ENCODE measurements around the gene IGFN1.

The IGFN1 gene

GRCh38 chr1:201241736-201242135 lies 51.1 kb downstream of the IGFN1 start:
- no peak for DNase-seq (ENCODE audit: low read depth)

GRCh38 chr1:201245082-201245481 lies 54.5 kb downstream of the IGFN1 start:
- DNase-seq (ENCODE audit: low read depth): no peak
- no peak for TF ChIP-seq CTCF (conservative IDR thresholded peaks at IDR 0.05; ENCODE audit: low read length)
- H3K4me3 ChIP-seq (ENCODE audit: low read length): no peak overlapping the region

More at GRCh38 chr1:201241736-201242135, 51.1 kb downstream of the IGFN1 start:
- no peak for TF ChIP-seq CTCF (conservative IDR thresholded peaks at IDR 0.05; ENCODE audit: low read length)
- no peak overlapping the region for H3K4me3 ChIP-seq (ENCODE audit: low read length)

- H3K4me3 ChIP-seq (ENCODE audit: low read length): no peak overlapping the region
- no peak for TF ChIP-seq CTCF (conservative IDR thresholded peaks at IDR 0.05; ENCODE audit: low read length)
- DNase-seq (ENCODE audit: low read depth): no peak
Observed at GRCh38 chr1:201248721-201249559, 58.3 kb downstream of the IGFN1 start.

- no peak overlapping the region for H3K4me3 ChIP-seq (ENCODE audit: low read length)
- DNase-seq (ENCODE audit: low read depth): no peak
- no peak for TF ChIP-seq CTCF (conservative IDR thresholded peaks at IDR 0.05; ENCODE audit: low read length)
Observed at GRCh38 chr1:201250326-201251011, 59.8 kb downstream of the IGFN1 start.

- no peak for DNase-seq (ENCODE audit: low read depth)
- TF ChIP-seq CTCF (conservative IDR thresholded peaks at IDR 0.05; ENCODE audit: low read length): no peak
- H3K4me3 ChIP-seq (ENCODE audit: low read length): no peak overlapping the region
Observed at GRCh38 chr1:201251411-201251810, 60.8 kb downstream of the IGFN1 start.

GRCh38 chr1:201251851-201252430 lies 61.3 kb downstream of the IGFN1 start:
- no peak for TF ChIP-seq CTCF (conservative IDR thresholded peaks at IDR 0.05; ENCODE audit: low read length)
- no peak for DNase-seq (ENCODE audit: low read depth)
- H3K4me3 ChIP-seq (ENCODE audit: low read length): no peak overlapping the region
